Stimulated activated CD4-positive, alpha-beta T cell treated with anti-CD3 and anti-CD28 coated beads, Interleukin-2, amount 100 ng/mL, for 48 hours (primary cell): ENCODE data around the gene MEAF6.
A peak's percentile ranks its signal among the peaks of the same experiment; 100 is the strongest.
"Not testable (repeated sequence)": the region's sequence is repeated elsewhere in the genome, so short reads cannot be mapped to it uniquely, and the experiment has no call there.

Experiments used
- DNase-seq, 2 donors: peaks; one replicate each; pipeline ENCODE4 v3.0.0-alpha.2; 2020

MEAF6 gene

DNA sequence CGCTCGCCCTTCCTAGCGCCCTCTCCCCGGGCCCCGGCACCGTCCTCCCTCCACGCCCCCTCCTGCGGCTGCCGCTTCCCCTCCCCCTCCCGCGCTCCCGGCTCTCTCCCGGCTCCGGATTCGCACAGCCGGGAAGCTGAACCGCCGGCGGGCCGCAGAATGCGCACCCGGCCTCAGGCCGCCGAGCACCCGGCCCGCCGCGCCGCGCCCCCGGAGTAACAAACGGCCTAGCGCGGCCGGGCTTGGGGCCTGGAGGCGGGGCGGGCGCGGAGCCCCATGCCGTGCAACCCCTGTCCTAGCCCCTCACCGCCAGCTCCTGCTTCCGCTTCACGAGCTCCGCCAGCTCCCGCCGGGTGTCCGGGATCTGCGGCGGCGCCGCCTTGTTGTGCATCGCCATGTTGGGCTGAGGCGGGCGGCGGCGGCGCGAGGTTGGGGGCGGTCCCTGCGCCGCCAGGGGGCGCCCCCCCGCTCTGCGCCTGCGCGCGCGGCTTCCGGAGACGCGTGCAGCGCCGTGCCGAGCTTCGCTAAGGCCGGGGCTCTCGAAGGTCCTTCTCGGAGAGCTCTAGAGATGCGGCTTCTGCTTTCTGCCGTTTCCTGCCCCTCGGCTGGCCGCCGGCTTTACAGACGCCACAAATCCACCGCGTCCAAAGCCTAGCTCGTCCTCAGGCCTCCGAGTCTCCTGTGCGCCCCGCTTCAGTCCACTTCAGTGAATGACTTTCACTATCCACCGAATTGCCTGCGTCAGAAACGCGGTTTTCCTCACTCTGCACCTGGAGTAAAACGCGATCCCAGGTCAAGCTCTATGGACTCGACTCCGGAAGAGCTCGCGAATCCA is at the start of gene MEAF6:
Gene MEAF6 (minus strand): TSS at position 417 of the 835 bp plus-strand sequence. CDS start 20 bp downstream, at position 397.
- peak; percentile 80 to 84 for DNase-seq

DNA sequence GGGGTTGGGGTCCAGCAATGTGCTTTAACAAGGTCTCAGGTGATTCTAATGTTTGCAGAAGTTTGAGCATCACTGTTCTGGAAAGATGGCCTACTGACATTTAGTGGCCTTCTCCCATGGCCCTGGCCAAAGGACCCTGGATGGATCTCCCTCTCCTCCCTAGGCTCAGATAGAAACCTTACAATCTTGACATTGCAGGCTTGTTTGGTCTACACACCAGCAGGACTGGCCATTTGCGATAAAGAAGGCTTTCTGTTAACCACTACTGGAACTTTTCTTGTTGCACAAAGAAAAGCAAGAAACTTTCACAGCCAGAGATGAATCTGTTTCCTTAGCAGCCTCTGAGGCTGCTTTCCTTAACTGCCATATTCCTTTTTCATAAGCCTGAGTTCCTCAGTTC is 48.4 kb upstream of the MEAF6 start:
- no peak for DNase-seq

DNA sequence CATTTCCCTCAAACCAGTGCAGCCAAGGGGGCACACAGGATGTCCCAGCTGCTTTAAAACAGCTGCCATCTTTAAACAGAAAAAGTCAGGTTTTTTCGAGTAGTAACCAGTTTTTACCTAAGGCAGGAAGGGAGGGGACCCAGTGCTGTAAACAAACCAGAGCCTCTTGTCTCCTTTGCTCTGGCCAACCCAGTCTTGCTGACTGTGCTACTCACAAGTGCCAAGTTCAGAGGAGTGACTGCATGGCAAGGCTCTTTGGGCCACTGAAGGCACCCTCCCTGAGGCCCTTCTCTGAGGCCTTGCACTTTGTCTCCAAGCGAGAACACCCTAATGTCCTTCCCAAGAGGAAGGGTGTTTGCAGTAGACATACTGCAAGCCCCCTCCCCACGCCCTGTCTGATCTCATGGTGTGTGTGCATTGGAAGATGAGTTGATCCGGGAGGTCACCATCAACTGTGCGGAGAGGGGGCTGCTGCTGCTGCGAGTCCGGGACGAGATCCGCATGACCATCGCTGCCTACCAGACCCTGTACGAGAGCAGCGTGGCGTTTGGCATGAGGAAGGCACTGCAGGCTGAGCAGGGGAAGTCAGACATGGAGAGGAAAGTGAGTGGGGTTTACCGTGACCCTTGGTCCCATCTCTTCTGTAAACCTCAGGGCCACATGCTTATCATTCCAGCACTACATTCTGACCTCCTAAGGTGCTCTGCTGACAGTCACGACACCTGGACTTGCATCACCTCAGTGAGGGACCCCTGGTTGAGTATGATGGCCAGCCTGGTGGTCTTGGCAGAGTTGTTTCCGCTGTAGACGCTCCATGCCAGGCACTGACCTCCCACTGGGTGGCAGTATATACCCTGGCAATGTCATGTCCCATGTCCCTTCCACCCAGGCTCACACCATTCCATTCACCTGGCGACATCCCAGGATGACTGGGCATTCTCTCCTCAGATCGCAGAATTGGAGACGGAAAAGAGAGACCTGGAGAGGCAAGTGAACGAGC is 46.9 kb upstream of the MEAF6 start:
- DNase-seq = peak; percentile 23 to 24

DNA sequence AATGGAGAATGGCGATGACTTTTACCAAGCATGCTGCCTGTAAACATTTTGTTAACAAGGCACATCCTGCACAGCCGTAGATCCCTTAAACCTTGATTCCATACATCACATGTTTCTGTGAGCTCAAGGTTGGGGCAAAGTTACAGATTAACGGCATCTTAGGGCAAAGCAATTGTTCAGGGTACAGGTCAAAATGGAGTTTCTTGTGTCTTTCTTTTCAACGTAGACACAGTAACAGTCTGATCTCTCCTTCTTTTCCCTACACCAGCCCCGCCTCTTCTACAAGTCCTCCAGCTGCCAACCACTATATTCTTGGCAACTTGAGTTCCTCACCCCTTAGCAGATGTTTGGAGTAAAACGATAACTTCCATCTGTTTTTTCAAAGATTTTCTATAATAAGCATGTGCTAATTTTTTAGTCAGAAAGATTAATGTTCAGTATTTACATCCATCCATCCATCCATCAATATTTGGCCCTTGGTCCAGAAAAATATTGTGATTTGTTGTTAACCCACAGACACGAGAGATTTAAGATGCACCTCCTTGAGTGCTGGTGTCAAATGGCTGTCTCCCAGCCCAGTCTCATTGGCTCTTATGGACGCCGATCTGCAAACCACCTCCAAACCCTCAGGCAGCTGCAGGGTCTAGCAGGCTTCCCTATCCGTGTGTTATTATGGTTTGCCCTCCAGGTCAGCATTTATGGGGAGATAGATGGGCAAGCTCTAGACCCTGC is 46.0 kb upstream of the MEAF6 start:
- no peak for DNase-seq

DNA sequence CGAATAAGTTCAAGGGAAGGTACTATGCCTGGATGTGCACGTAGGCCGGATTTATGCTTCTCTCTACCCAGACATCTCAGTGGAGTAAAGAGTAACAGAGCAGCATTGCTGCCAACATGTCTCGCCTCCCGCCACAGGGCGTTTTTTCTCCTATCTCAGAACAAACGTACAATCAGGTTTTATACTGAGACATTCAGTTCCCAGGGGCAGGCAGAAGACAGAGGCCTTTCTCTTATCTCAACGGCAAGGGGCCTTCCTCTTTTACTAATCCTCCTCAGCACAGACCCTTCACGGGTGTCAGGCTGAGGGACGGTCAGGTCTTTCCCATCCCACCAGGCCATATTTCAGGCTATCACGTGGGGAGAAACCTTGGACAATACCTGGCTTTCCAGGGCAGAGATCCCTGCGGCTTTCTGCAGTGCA is 45.4 kb upstream of the MEAF6 start:
- DNase-seq = not testable (repeated sequence)

DNA sequence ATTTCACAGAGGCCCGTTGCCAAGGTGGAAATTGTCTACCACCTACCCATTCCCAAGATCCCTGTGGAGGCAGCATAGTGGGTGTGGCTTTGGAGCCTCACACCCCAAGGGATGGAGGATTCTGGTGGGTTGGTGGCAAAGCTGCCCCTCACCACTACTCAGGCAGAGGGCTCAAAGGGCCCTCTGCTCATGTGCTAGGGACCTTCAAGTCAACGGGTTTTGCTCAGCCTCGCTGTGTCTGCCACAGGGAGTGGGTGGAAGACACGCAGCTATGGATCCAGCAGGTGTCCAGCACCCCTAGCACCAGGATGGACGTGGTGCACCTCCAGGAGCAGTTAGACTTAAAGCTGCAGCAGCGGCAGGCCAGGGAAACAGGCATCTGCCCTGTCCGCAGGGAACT is 44.5 kb upstream of the MEAF6 start:
- no peak for DNase-seq

DNA sequence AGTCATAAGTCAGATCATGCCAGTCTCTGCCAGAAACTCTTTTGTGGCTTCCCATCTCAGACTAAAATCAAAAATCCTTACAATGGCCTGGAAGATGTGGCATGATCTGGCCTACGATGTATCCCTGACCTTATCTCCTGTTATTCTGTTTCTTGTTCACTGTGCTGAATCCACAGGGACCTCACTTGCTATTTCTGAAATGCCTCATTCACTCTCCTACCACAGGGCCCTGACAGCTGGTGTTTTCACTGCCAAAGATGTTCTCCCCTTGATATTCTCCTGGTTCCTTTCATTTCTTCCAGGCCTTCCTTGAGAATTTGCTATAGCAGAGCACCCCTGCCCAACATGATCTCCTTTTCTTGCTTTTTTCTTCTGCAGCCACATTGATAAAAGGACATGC is 43.8 kb upstream of the MEAF6 start:
- DNase-seq = no peak

GRCh38 chr1:37557402-37557801 is 42.8 kb upstream of the MEAF6 start:
- no peak for DNase-seq

- DNase-seq = peak in 1 of 2 donors; percentile 42
Observed at GRCh38 chr1:37556712-37557196, 42.2 kb upstream of the MEAF6 start, which contains the start of gene DNALI1. DNALI1 (plus strand) TSS chr1:37556940; CDS start chr1:37556995, 55 bp downstream.

DNA sequence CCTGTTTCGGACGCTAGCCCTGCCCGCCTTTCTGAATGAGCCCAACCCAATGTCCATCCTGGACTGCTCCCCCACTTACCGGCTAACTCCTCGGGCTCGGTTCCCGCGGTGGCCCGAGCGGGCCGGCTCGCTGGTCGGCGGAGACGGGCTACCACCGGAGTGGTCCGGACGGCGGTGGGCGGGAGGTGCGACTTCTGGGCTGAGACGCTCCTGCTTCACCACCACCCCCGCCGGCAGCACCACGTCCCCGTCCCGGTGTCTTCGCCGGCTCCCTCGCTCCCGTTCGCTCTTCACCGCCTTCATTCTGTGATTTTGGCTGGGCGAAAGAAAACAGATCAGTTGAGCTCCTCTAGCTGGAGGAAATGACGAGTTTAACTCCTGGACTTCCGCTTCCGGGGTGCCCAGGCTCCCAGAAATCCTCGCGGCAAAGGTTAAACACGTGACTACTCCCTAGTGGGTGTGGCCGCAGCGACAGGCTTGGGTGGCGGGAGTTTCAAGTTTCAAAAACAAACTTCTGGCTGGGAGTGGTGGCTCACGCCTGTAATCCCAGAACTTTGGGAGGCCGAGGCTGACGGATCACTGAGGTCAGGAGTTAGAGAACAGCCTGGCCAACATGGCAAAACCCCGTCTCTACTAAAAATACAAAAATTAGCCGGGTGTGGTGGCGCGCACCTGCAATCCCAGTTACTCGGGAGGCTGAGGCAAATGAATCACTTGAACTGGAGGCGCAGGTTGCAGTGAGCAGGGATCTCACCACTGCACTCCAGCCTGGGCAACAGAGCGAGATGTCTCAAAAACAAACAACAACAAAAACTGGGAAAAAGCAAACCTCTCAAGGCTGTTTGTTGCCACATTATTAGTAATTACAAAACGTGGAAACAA is 39.6 kb upstream of the MEAF6 start, which contains the start of gene SNIP1:
Gene SNIP1 (minus strand): TSS at position 367 of the 882 bp plus-strand sequence. CDS start 64 bp downstream, at position 303.
- peak; percentile 81 for DNase-seq

- no peak for DNase-seq
Observed at GRCh38 chr1:37553598-37553926, 39.0 kb upstream of the MEAF6 start.

GRCh38 chr1:37549341-37549740 is 34.8 kb upstream of the MEAF6 start:
- DNase-seq = no peak

GRCh38 chr1:37545019-37545418 is 30.5 kb upstream of the MEAF6 start:
- no peak for DNase-seq

- no peak for DNase-seq
Observed at GRCh38 chr1:37544530-37544929, 30.0 kb upstream of the MEAF6 start.

DNA sequence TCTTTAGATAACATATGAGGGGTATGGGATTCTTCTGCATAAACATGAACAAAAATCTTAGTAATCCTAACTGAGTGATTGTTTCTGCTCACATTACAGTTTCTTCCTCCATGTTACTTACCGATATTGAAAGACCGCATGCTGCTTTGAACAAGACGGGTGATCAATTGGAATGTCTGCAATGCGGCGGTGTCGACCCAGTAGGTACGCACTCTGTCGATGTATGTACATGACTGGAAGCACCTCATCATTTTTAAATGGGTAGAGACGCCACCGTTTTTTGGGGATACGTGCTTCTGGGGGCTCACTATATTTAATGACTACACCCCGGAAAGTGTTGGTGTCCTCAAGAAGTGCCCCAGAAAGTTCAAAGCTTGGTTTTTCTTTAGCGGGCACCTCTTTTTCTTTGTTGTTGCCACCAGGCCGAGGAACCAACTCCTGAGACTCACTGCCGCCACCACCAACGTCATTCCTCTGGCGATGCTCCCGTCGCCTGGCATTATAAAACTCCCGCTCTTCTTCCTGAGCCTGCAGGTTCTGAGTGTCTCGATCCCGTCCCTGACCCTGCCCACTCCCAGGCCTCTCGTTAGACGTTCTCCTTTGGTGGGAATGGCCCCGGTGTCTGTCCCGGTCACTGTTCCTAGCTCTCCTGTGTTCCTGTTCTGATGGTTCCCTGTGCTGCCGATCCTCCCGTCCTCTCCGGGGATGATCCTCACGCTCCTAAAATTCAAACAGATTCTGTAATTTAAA is 25.6 kb upstream of the MEAF6 start:
- DNase-seq = no peak

- not testable (repeated sequence) for DNase-seq
Observed at GRCh38 chr1:37539154-37539553, 24.6 kb upstream of the MEAF6 start.

GRCh38 chr1:37537378-37537777 is 22.8 kb upstream of the MEAF6 start:
- no peak for DNase-seq

DNA sequence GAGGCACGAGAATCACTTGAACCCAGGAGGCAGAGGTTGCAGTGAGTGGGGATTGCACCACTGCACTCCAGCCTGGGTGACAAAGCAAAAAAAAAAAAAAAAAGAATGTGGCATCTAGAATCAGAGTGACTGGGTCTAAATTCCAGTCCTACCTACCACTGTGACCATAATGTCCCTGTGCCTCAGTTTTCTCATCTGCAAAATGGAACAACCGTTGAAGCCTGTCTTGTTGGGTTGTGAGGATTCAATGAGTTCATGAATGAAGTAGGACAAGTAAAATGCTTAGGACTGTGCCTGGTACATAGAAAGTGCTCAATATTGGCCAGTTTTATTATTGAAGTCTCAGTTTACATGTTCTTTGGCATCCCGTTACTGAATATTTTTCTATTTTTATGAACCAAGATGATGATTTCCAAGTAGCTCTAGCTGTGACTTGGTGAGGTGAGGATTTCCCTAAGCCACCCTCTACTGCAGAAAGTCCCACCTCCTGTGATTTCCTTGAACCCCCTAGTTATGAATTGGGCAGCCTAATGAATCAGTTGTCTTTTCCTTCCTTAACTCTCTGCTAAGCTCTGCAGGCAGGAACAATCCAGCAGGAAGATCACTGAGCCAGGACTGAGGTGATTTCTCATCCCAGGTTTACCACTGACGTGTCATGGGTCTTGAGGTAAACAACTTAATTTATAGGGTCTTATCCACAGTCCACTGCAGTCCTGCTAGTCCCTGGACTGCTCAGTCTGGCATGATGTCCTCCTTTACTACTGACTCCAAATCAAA is 18.9 kb upstream of the MEAF6 start:
- DNase-seq = no peak

- not testable (repeated sequence) for DNase-seq
Observed at GRCh38 chr1:37532418-37533156, 18.0 kb upstream of the MEAF6 start.
